GM23338 (cell line): Measurements from ENCODE around the gene BRICD5. TPM values are rescaled to one million over a fixed set of nuclear protein-coding genes. Genes with fewer than 3 reads are reported as not detected.

Experiments used
- ATAC-seq: fragments of 200-7000 bp; cut with Tn5 transposase; 3 replicates; pipeline ENCODE4 v1.9.1; 2020
- DNase-seq: peaks from one replicate; pipeline ENCODE4 v3.0.0-alpha.2; 2015; ENCODE audit warnings: low spot score
- H2AFZ ChIP-seq: fragments of 200-600 bp; sonication (generic); 2 replicates; pipeline ENCODE4 v1.8.0; 2016; ENCODE audit warnings: antibody characterized with exemption, mild to moderate bottlenecking, moderate library complexity
- H3F3A ChIP-seq: fragments of 200-600 bp; sonication (generic); replicated peaks from 2 replicates; pipeline ENCODE4 v1.8.0; 2017; ENCODE audit warnings: antibody characterized with exemption, mixed run types, low read depth
- H3K27ac ChIP-seq: fragments of 200-600 bp; sonication (generic); 2 replicates; pipeline ENCODE4 v1.6.1; 2016; ENCODE audit warnings: low read depth
- H3K27me3 ChIP-seq: fragments of 200-600 bp; sonication (generic); 2 replicates; pipeline ENCODE4 v1.8.0; 2016; ENCODE audit warnings: mild to moderate bottlenecking, mixed run types, moderate library complexity; ENCODE audit not compliant: insufficient read depth
- H3K36me3 ChIP-seq: fragments of 200-600 bp; sonication (generic); 2 replicates; pipeline ENCODE4 v1.8.0; 2016; ENCODE audit warnings: mild to moderate bottlenecking; ENCODE audit not compliant: insufficient read depth
- H3K4me1 ChIP-seq: fragments of 200-600 bp; sonication (generic); 2 replicates; pipeline ENCODE4 v1.8.0; 2016; ENCODE audit warnings: mild to moderate bottlenecking, moderate library complexity; ENCODE audit not compliant: insufficient read depth
- H3K4me2 ChIP-seq: fragments of 200-600 bp; sonication (generic); 2 replicates; pipeline ENCODE4 v1.7.1; 2017; ENCODE audit warnings: mixed run types
- H3K4me3 ChIP-seq: fragments of 200-600 bp; sonication (generic); 2 replicates; pipeline ENCODE4 v1.6.1; 2016; ENCODE audit warnings: mixed run types
- H3K79me2 ChIP-seq: fragments of 200-600 bp; sonication (generic); replicated peaks from 2 replicates; pipeline ENCODE4 v1.8.0; 2017; ENCODE audit warnings: mild to moderate bottlenecking; ENCODE audit not compliant: insufficient read depth
- H3K9me2 ChIP-seq: fragments of 200-600 bp; sonication (generic); 2 replicates; pipeline ENCODE4 v1.8.0; 2017; ENCODE audit not compliant: insufficient read depth
- H4K20me1 ChIP-seq: fragments of 200-600 bp; sonication (generic); replicated peaks from 2 replicates; pipeline ENCODE4 v1.8.0; 2017; ENCODE audit warnings: mild to moderate bottlenecking; ENCODE audit not compliant: insufficient read depth
- H3K27ac Mint-ChIP-seq: 2 replicates; pipeline ENCODE4 v1.8.0; 2020; ENCODE audit warnings: inconsistent platforms, mild to moderate bottlenecking, moderate library complexity, mixed read lengths
- H3K27me3 Mint-ChIP-seq: 3 replicates; pipeline ENCODE4 v1.8.0; 2022; ENCODE audit warnings: low read depth, mild to moderate bottlenecking, moderate library complexity, mixed read lengths, inconsistent platforms; ENCODE audit not compliant: insufficient read depth, poor library complexity
- H3K36me3 Mint-ChIP-seq: 3 replicates; pipeline ENCODE4 v1.8.0; 2021; ENCODE audit warnings: low read depth, mild to moderate bottlenecking, inconsistent platforms, moderate library complexity, mixed read lengths
- H3K4me1 Mint-ChIP-seq: 3 replicates; pipeline ENCODE4 v1.8.0; 2020; ENCODE audit warnings: mild to moderate bottlenecking, inconsistent platforms, mixed read lengths
- H3K4me3 Mint-ChIP-seq: 3 replicates; pipeline ENCODE4 v1.8.0; 2021; ENCODE audit warnings: moderate library complexity, mild to moderate bottlenecking, inconsistent platforms, mixed read lengths
- H3K9me3 Mint-ChIP-seq: 3 replicates; pipeline ENCODE4 v1.8.0; 2020; ENCODE audit warnings: moderate library complexity, mild to moderate bottlenecking, inconsistent platforms, mixed read lengths
- CREB1 ChIP-seq: fragments of 250-450 bp; sonication (Bioruptor Pico); IDR thresholded peaks from 2 replicates; pipeline ENCODE4 v1.5.0; 2020; ENCODE audit warnings: low read depth, mild to moderate bottlenecking, moderate library complexity
- EZH2 ChIP-seq: fragments of 200-600 bp; sonication (generic); IDR thresholded peaks from one replicate; pipeline ENCODE4 v1.8.0; 2017; ENCODE audit warnings: antibody characterized with exemption, mild to moderate bottlenecking, low read depth; ENCODE audit not compliant: unreplicated experiment
- EZH2phosphoT487 ChIP-seq: fragments of 200-600 bp; sonication (generic); IDR thresholded peaks from one replicate; pipeline ENCODE4 v1.8.1; 2018; ENCODE audit warnings: antibody characterized with exemption; ENCODE audit not compliant: unreplicated experiment
- JUNB ChIP-seq: IDR thresholded peaks from one replicate; pipeline ENCODE4 v1.6.1; 2016; ENCODE audit warnings: antibody characterized with exemption; ENCODE audit not compliant: unreplicated experiment
- NANOG ChIP-seq: IDR thresholded peaks from 2 replicates; pipeline ENCODE4 v1.6.1; 2016; ENCODE audit warnings: antibody characterized with exemption, borderline replicate concordance
- POLR2AphosphoS5 ChIP-seq: IDR thresholded peaks from 2 replicates; pipeline ENCODE4 v1.6.1; 2016; ENCODE audit warnings: antibody characterized with exemption, low read depth
- REST ChIP-seq: IDR thresholded peaks from one replicate; pipeline ENCODE4 v1.6.1; 2018; ENCODE audit warnings: antibody characterized with exemption; ENCODE audit not compliant: unreplicated experiment
- STAT1 ChIP-seq: IDR thresholded peaks from one replicate; pipeline ENCODE4 v1.6.1; 2016; ENCODE audit warnings: antibody characterized with exemption; ENCODE audit not compliant: unreplicated experiment
- ZNF114 ChIP-seq: fragments of 250-450 bp; sonication (Bioruptor Pico); IDR thresholded peaks from 2 replicates; pipeline ENCODE4 v1.5.0; 2020; ENCODE audit warnings: mild to moderate bottlenecking, moderate library complexity
- ZNF462 ChIP-seq: fragments of 250-450 bp; sonication (Bioruptor Pico); IDR thresholded peaks from 2 replicates; pipeline ENCODE4 v1.5.0; 2020; ENCODE audit warnings: mild to moderate bottlenecking, moderate library complexity
- polyA plus RNA-seq: library from polyadenylated mRNA; unstranded; fragments of >200 nt; fragmentation: Nextera tagmentation; extraction: Ambion mirVana; gene quantifications from 2 replicates; pipeline ENCODE4 v1.2.1, GENCODE V29; 2016
- total RNA-seq: library from RNA; depleted of rRNA; stranded (reverse); fragments of >200 nt; shearing (Covaris generic); gene quantifications from 2 replicates; pipeline ENCODE4 v1.2.3, GENCODE V29; 2014

BRICD5 gene
- total and polyA plus RNA-seq, 2 experiments from 2014 or later, result 5.3 to 6.3 TPM

- Histone ChIP-seq H3K4me2 (no peak overlapping the region), H3K27ac (no peak overlapping the region), H3K4me3 (no peak overlapping the region), H2AFZ (no peak overlapping the region), H3K36me3 (no peaks in the 10 kb centered on the region; the same call in 1 of the 2 replicates), H4K20me1 (no peaks in the 10 kb centered on the region; the same call in 1 of the 2 replicates), H3K79me2 (no peaks in the 10 kb centered on the region; the same call in 1 of the 2 replicates), H3F3A (peaks cover 22% of the 10 kb centered on the region; the same call in 1 of the 2 replicates), H3K4me1 (no peaks in the 10 kb centered on the region), H3K27me3 (no peaks in the 10 kb centered on the region), H3K9me2 (no peaks in the 10 kb centered on the region)
- no peak overlapping the region for H3K27ac Mint-ChIP-seq
- H3K36me3 Mint-ChIP-seq, result peaks cover 36% of the 10 kb centered on the region
- peaks cover 14% of the 10 kb centered on the region for H3K27me3 Mint-ChIP-seq
- TF ChIP-seq ZNF114 (CRISPR knock-in tag) (no peak), CREB1 (CRISPR knock-in tag) (no peak), POLR2AphosphoS5 (no peak), EZH2phosphoT487 (no peak), EZH2 (no peak)
- no peaks in the 10 kb centered on the region for H3K9me3 Mint-ChIP-seq
- no peak overlapping the region for H3K4me3 Mint-ChIP-seq
- ATAC-seq (no peak), DNase-seq (no peak)
- peaks cover 2% of the 10 kb centered on the region; the same call in 1 of the 3 replicates for H3K4me1 Mint-ChIP-seq
These were observed 37.9 kb downstream of the BRICD5 start for GRCh38 chr16:2172688-2173335.

- Mint-ChIP-seq H3K36me3 (peaks cover 34% of the 10 kb centered on the region), H3K4me3 (no peak overlapping the region), H3K27me3 (peaks cover 9% of the 10 kb centered on the region), H3K27ac (peak overlapping the region; percentile 36; the same call in 1 of the 2 replicates), H3K4me1 (peaks cover 2% of the 10 kb centered on the region; the same call in 2 of the 3 replicates), H3K9me3 (no peaks in the 10 kb centered on the region)
- Histone ChIP-seq H4K20me1 (no peaks in the 10 kb centered on the region; the same call in 1 of the 2 replicates), H3F3A (peaks cover 12% of the 10 kb centered on the region; the same call in 1 of the 2 replicates), H3K79me2 (no peaks in the 10 kb centered on the region; the same call in none of the 2 replicates), H3K27me3 (no peaks in the 10 kb centered on the region), H3K4me2 (no peak overlapping the region), H3K36me3 (no peaks in the 10 kb centered on the region; the same call in 1 of the 2 replicates), H3K27ac (no peak overlapping the region), H3K4me1 (no peaks in the 10 kb centered on the region), H3K9me2 (no peaks in the 10 kb centered on the region), H2AFZ (no peak overlapping the region), H3K4me3 (no peak overlapping the region)
- DNase-seq, result no peak
- no peak for ATAC-seq
- TF ChIP-seq REST, result no peak
- TF ChIP-seq ZNF462 (CRISPR knock-in tag), result no peak
- TF ChIP-seq EZH2phosphoT487, result no peak
- no peak for TF ChIP-seq ZNF114 (CRISPR knock-in tag)
- TF ChIP-seq JUNB, result no peak
- TF ChIP-seq STAT1, result no peak
- TF ChIP-seq POLR2AphosphoS5, result no peak
- no peak for TF ChIP-seq EZH2
- no peak for TF ChIP-seq CREB1 (CRISPR knock-in tag)
- TF ChIP-seq NANOG, result no peak
These were observed 39.0 kb downstream of the BRICD5 start for GRCh38 chr16:2171601-2172178.
